ENCODE results near the gene MAPK7. TPM values are rescaled to one million over a fixed set of nuclear protein-coding genes. Genes with fewer than 3 reads are reported as not detected.

MAPK7 gene
- total and polyA plus RNA-seq, 9 of the 15 experiments (the other 6 are each of a cell fraction or from before 2014, with no cell fraction given): 0.46 to 7.5 (median 2.5) TPM

- no peaks in the 10 kb centered on the region for H3K9me3 ChIP-seq (replicated peaks; ENCODE audit: control insufficient read depth, insufficient read depth, low read depth, low read length)
- H3K27ac ChIP-seq (ENCODE audit: extremely low read depth, low read depth, low read length): no peak overlapping the region
- POLR2A ChIA-PET: interaction anchor here (0.5 to 0.7 kb wide), 3 partner anchors 15 to 16 kb away, joined by 3 read pairs; no protein-coding TSS in a partner anchor
- CTCF ChIA-PET (ENCODE audit: low intra/inter-chr PET ratio): no interaction called here
- in situ Hi-C loops (cut with MboI): no loop called here
- no peaks in the 10 kb centered on the region; the same call in 1 of the 2 replicates for H4K20me1 ChIP-seq (replicated peaks; ENCODE audit: control insufficient read depth, insufficient read depth, low read length)
- peaks cover 0 to 14% of the 10 kb centered on the region in 2 experiments; a peak in 2 of 5 replicates for H3K4me1 ChIP-seq (replicated peaks in 1 of 2; ENCODE audit: control insufficient read depth in 2 of 2, insufficient read depth in 2 of 2, low read length in 2 of 2)
- ATAC-seq (peak; percentile 95), DNase-seq (ENCODE audit: extremely low read depth in 1 of 4, low spot score in 3 of 4) (peak; percentile 50 to 62 (median 56)), FAIRE-seq (peak; percentile 49)
- H3K27me3 ChIP-seq (ENCODE audit: control insufficient read depth in 2 of 2, insufficient read depth in 2 of 2, low read length in 2 of 2): no peaks in the 10 kb centered on the region
- H3K79me2 ChIP-seq (ENCODE audit: control insufficient read depth, insufficient read depth, low read length): no peaks in the 10 kb centered on the region
- H3K4me3 ChIP-seq: no peak overlapping the region
- H3K9ac ChIP-seq (ENCODE audit: insufficient read depth in 1 of 2, low read depth in 2 of 2, low read length in 2 of 2): no peak overlapping the region
- WGBS (ENCODE audit: insufficient coverage, low coverage, missing lambda C conversion rate): 48% methylated on average over 7 of the region's 7 CpGs
- no TSS peak for BruUV-seq (replicated peaks)
- no peaks in the 10 kb centered on the region for H3K36me3 ChIP-seq (ENCODE audit: control insufficient read depth, insufficient read depth, low read length)
- intact Hi-C loops (cut with micrococcal nuclease): no loop called here
- H2AFZ ChIP-seq (ENCODE audit: low read depth, low read length): no peak overlapping the region
- no peak overlapping the region for H3K4me2 ChIP-seq (ENCODE audit: insufficient read depth, low read length)
- H3K9me1 ChIP-seq (ENCODE audit: control insufficient read depth, insufficient read depth, low read length): no peaks in the 10 kb centered on the region
- TF ChIP-seq MAFF (IDR thresholded peaks at IDR 0.05; ENCODE audit: low read length) (no peak), PHF20 (IDR thresholded peaks at IDR 0.05; ENCODE audit: partially characterized antibody) (no peak), KLF13 (tag; IDR thresholded peaks at IDR 0.05; ENCODE audit: borderline replicate concordance, low read depth) (no peak), NR2C2 (CRISPR knock-in tag; IDR thresholded peaks at IDR 0.05) (no peak), NR2C2 (tag; IDR thresholded peaks at IDR 0.05) (no peak)
- TF ChIP-seq, protein P1, sequence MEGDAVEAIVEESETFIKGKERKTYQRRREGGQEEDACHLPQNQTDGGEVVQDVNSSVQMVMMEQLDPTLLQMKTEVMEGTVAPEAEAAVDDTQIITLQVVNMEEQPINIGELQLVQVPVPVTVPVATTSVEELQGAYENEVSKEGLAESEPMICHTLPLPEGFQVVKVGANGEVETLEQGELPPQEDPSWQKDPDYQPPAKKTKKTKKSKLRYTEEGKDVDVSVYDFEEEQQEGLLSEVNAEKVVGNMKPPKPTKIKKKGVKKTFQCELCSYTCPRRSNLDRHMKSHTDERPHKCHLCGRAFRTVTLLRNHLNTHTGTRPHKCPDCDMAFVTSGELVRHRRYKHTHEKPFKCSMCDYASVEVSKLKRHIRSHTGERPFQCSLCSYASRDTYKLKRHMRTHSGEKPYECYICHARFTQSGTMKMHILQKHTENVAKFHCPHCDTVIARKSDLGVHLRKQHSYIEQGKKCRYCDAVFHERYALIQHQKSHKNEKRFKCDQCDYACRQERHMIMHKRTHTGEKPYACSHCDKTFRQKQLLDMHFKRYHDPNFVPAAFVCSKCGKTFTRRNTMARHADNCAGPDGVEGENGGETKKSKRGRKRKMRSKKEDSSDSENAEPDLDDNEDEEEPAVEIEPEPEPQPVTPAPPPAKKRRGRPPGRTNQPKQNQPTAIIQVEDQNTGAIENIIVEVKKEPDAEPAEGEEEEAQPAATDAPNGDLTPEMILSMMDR (IDR thresholded peaks at IDR 0.05 in 2 of 3, conservative IDR thresholded peaks at IDR 0.05 in 1 of 3; ENCODE audit: insufficient read depth in 2 of 3, low read depth in 1 of 3, low read length in 3 of 3): peak; percentile 65 to 97 (median 85)
- TF ChIP-seq, protein P2, sequence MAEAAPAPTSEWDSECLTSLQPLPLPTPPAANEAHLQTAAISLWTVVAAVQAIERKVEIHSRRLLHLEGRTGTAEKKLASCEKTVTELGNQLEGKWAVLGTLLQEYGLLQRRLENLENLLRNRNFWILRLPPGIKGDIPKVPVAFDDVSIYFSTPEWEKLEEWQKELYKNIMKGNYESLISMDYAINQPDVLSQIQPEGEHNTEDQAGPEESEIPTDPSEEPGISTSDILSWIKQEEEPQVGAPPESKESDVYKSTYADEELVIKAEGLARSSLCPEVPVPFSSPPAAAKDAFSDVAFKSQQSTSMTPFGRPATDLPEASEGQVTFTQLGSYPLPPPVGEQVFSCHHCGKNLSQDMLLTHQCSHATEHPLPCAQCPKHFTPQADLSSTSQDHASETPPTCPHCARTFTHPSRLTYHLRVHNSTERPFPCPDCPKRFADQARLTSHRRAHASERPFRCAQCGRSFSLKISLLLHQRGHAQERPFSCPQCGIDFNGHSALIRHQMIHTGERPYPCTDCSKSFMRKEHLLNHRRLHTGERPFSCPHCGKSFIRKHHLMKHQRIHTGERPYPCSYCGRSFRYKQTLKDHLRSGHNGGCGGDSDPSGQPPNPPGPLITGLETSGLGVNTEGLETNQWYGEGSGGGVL (CRISPR knock-in tag; IDR thresholded peaks at IDR 0.05): no peak
Observed at GRCh38 chr17:19338031-19338990, 40.0 kb upstream of the MAPK7 start.

All from K562 (cell line).